Endothelial cell of umbilical vein (primary cell): ENCODE data around the gene PKD2.

Source experiments
- FOS ChIP-seq: IDR thresholded peaks from 2 replicates; pipeline ENCODE4 v1.6.1; 2011; ENCODE audit warnings: mild to moderate bottlenecking, low read length, moderate library complexity, borderline replicate concordance; ENCODE audit not compliant: insufficient read depth
- POLR2A ChIP-seq: IDR thresholded peaks from 2 replicates; pipeline ENCODE4 v1.6.1; 2012; ENCODE audit warnings: low read depth, mild to moderate bottlenecking, control low read depth, low read length
- TF ChIP-seq, protein P1 (sequence below), 2 donors: IDR thresholded peaks; 1 replicate in 1 of 2; 2 replicates in 1 of 2; pipeline ENCODE4 v1.5.1; 2011; ENCODE audit warnings: low read length in 2 of 2, mild to moderate bottlenecking in 2 of 2, moderate library complexity in 2 of 2, control low read depth in 1 of 2, inconsistent platforms in 1 of 2, low read depth in 1 of 2; ENCODE audit not compliant: insufficient read depth in 1 of 2; ENCODE audit errors: extremely low read depth in 1 of 2
- TF ChIP-seq, protein P2 (sequence below): IDR thresholded peaks from 2 replicates; pipeline ENCODE4 v1.6.1; 2011; ENCODE audit not compliant: insufficient read depth, insufficient read length

DNA sequence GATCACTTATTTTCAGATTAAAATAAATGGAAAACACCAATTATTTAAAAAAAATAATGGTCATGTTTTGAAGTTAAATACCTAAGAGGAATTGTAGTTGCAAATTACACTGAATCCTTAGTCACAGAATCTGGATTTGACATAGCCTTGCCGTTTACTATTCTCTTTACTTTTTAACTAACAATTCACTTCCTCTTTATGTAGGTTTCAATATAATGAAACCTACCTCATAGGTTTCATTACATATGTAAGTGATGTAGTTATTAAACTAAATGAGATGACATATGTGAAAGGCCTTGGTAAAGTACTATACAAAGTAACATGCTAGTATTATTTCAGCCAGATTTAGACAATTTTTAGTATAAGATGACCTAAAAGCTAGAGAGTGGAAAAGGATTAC is 25.4 kb upstream of the PKD2 start:
- TF ChIP-seq FOS (no peak), POLR2A (no peak)
- TF ChIP-seq, protein P1, sequence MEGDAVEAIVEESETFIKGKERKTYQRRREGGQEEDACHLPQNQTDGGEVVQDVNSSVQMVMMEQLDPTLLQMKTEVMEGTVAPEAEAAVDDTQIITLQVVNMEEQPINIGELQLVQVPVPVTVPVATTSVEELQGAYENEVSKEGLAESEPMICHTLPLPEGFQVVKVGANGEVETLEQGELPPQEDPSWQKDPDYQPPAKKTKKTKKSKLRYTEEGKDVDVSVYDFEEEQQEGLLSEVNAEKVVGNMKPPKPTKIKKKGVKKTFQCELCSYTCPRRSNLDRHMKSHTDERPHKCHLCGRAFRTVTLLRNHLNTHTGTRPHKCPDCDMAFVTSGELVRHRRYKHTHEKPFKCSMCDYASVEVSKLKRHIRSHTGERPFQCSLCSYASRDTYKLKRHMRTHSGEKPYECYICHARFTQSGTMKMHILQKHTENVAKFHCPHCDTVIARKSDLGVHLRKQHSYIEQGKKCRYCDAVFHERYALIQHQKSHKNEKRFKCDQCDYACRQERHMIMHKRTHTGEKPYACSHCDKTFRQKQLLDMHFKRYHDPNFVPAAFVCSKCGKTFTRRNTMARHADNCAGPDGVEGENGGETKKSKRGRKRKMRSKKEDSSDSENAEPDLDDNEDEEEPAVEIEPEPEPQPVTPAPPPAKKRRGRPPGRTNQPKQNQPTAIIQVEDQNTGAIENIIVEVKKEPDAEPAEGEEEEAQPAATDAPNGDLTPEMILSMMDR (IDR thresholded peaks at IDR 0.05; ENCODE audit: extremely low read depth in 1 of 2, insufficient read depth in 1 of 2, low read depth in 1 of 2, low read length in 2 of 2): no peak
- TF ChIP-seq, protein P2, sequence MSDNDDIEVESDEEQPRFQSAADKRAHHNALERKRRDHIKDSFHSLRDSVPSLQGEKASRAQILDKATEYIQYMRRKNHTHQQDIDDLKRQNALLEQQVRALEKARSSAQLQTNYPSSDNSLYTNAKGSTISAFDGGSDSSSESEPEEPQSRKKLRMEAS: no peak
